H9 (cell line): ENCODE results near the gene NCAPG. TPM values are rescaled to one million over a fixed set of nuclear protein-coding genes. Genes with fewer than 3 reads are reported as not detected.

Experiments
- DNase-seq: peaks from one replicate; pipeline ENCODE4 v3.0.0-alpha.2; 2017
- H2AFZ ChIP-seq: one replicate; pipeline ENCODE4 v1.6.1; 2013; ENCODE audit warnings: mild to moderate bottlenecking, low read length, control low read depth, moderate library complexity
- H2AK5ac ChIP-seq: 2 replicates; pipeline ENCODE4 v1.6.1; 2013; ENCODE audit warnings: low read length, control low read depth, mixed read lengths; ENCODE audit not compliant: insufficient read length
- H2BK120ac ChIP-seq: one replicate; pipeline ENCODE4 v1.6.1; 2013; ENCODE audit warnings: low read depth, mild to moderate bottlenecking, low read length, control low read depth, inconsistent platforms; ENCODE audit not compliant: poor library complexity, severe bottlenecking
- H2BK12ac ChIP-seq: 2 replicates; pipeline ENCODE4 v1.6.1; 2013; ENCODE audit warnings: low read length, control low read depth, mixed read lengths, low read depth; ENCODE audit not compliant: insufficient read length
- H2BK15ac ChIP-seq: 2 replicates; pipeline ENCODE4 v1.6.1; 2013; ENCODE audit warnings: low read depth, low read length, control low read depth
- H2BK20ac ChIP-seq: one replicate; pipeline ENCODE4 v1.6.1; 2013; ENCODE audit warnings: low read depth, mild to moderate bottlenecking, low read length, control low read depth, inconsistent platforms; ENCODE audit not compliant: poor library complexity, severe bottlenecking
- H2BK5ac ChIP-seq: 2 replicates; pipeline ENCODE4 v1.6.1; 2013; ENCODE audit warnings: low read length, control low read depth, mixed read lengths; ENCODE audit not compliant: insufficient read length
- H3K14ac ChIP-seq: 2 replicates; pipeline ENCODE4 v1.6.1; 2013; ENCODE audit warnings: low read length, control low read depth; ENCODE audit not compliant: insufficient read depth
- H3K18ac ChIP-seq: 2 replicates; pipeline ENCODE4 v1.6.1; 2013; ENCODE audit warnings: low read depth, mild to moderate bottlenecking, mixed read lengths, low read length, control low read depth; ENCODE audit not compliant: insufficient read length
- H3K23ac ChIP-seq: 2 replicates; pipeline ENCODE4 v1.6.1; 2013; ENCODE audit warnings: low read length, control low read depth, mixed read lengths, low read depth; ENCODE audit not compliant: insufficient read length
- H3K23me2 ChIP-seq: 2 replicates; pipeline ENCODE4 v1.6.1; 2013; ENCODE audit warnings: low read depth, mild to moderate bottlenecking, mixed read lengths, low read length, control low read depth; ENCODE audit not compliant: insufficient read length, poor library complexity, severe bottlenecking
- H3K27ac ChIP-seq: 2 replicates; pipeline ENCODE4 v1.5.1; 2013; ENCODE audit warnings: low read length, control low read depth, mixed read lengths, low read depth; ENCODE audit not compliant: insufficient read length
- H3K27me3 ChIP-seq: 2 replicates; pipeline ENCODE4 v1.6.1; 2013; ENCODE audit warnings: low read length, control low read depth, inconsistent platforms; ENCODE audit not compliant: insufficient read depth
- H3K4ac ChIP-seq: 2 replicates; pipeline ENCODE4 v1.6.1; 2013; ENCODE audit warnings: low read depth, mild to moderate bottlenecking, control low read depth, inconsistent platforms, low read length, moderate library complexity
- H3K4me1 ChIP-seq: 2 replicates; pipeline ENCODE4 v1.6.1; 2013; ENCODE audit warnings: low read length, control low read depth, inconsistent platforms; ENCODE audit not compliant: insufficient read depth
- H3K4me2 ChIP-seq: 2 replicates; pipeline ENCODE4 v1.6.1; 2013; ENCODE audit warnings: low read length, control low read depth, mixed read lengths; ENCODE audit not compliant: insufficient read length, insufficient read depth
- H3K56ac ChIP-seq: 2 replicates; pipeline ENCODE4 v1.6.1; 2013; ENCODE audit warnings: low read depth, mild to moderate bottlenecking, mixed read lengths, low read length, control low read depth; ENCODE audit not compliant: insufficient read length
- H3K79me1 ChIP-seq: 2 replicates; pipeline ENCODE4 v1.6.1; 2013; ENCODE audit warnings: low read depth, mild to moderate bottlenecking, moderate library complexity, low read length, control low read depth, inconsistent platforms; ENCODE audit not compliant: insufficient read depth, poor library complexity, severe bottlenecking
- H3K79me2 ChIP-seq: 2 replicates; pipeline ENCODE4 v1.6.1; 2013; ENCODE audit warnings: low read length, control low read depth, inconsistent platforms; ENCODE audit not compliant: insufficient read depth
- H3K9ac ChIP-seq: 2 replicates; pipeline ENCODE4 v1.6.1; 2013; ENCODE audit warnings: low read length, control low read depth, mixed read lengths; ENCODE audit not compliant: insufficient read length; ENCODE audit errors: extremely low read depth
- H3K9me3 ChIP-seq: one replicate; pipeline ENCODE4 v1.6.1; 2013; ENCODE audit warnings: low read depth, low read length, inconsistent platforms; ENCODE audit not compliant: control insufficient read depth
- H3T11ph ChIP-seq: one replicate; pipeline ENCODE4 v1.6.1; 2013; ENCODE audit warnings: mild to moderate bottlenecking, low read length, control low read depth, inconsistent platforms
- H4K20me1 ChIP-seq: one replicate; pipeline ENCODE4 v1.6.1; 2013; ENCODE audit not compliant: control insufficient read depth, insufficient read length, insufficient read depth
- H4K5ac ChIP-seq: 2 replicates; pipeline ENCODE4 v1.6.1; 2013; ENCODE audit warnings: low read depth, mild to moderate bottlenecking, mixed read lengths, low read length, control low read depth; ENCODE audit not compliant: insufficient read length
- H4K8ac ChIP-seq: replicated peaks from 2 replicates; pipeline ENCODE4 v1.6.1; 2013; ENCODE audit warnings: low read length, control low read depth, mixed read lengths, low read depth; ENCODE audit not compliant: insufficient read length
- H4K91ac ChIP-seq: 2 replicates; pipeline ENCODE4 v1.6.1; 2013; ENCODE audit warnings: low read depth, mild to moderate bottlenecking, moderate library complexity, mixed read lengths, low read length, control low read depth; ENCODE audit not compliant: insufficient read length
- H3K27ac Mint-ChIP-seq, 3 experiments: 2 replicates in 2 of 3; 3 replicates in 1 of 3; pipeline ENCODE4 v1.8.0; 2020 to 2021; ENCODE audit warnings: mixed read lengths in 3 of 3, mild to moderate bottlenecking in 1 of 3, moderate library complexity in 1 of 3
- H3K27me3 Mint-ChIP-seq: 2 replicates; pipeline ENCODE4 v1.8.0; 2021; ENCODE audit warnings: low read depth, mild to moderate bottlenecking, moderate library complexity, mixed read lengths
- H3K36me3 Mint-ChIP-seq, 3 experiments: 2 replicates in 2 of 3; 3 replicates in 1 of 3; pipeline ENCODE4 v1.8.0; 2020 to 2021; ENCODE audit warnings: low read depth in 3 of 3, mixed read lengths in 3 of 3; ENCODE audit not compliant: insufficient read depth in 1 of 3
- H3K4me1 Mint-ChIP-seq, 2 experiments: 2 replicates each; pipeline ENCODE4 v1.8.0; 2020; ENCODE audit warnings: mixed read lengths in 2 of 2
- H3K4me3 Mint-ChIP-seq, 2 experiments: 2 replicates in 1 of 2; 3 replicates in 1 of 2; pipeline ENCODE4 v1.8.0; 2020 to 2021; ENCODE audit warnings: mild to moderate bottlenecking in 2 of 2, mixed read lengths in 2 of 2, moderate library complexity in 1 of 2
- H3K9me3 Mint-ChIP-seq, 2 experiments: 2 replicates in 1 of 2; 3 replicates in 1 of 2; pipeline ENCODE4 v1.8.0; 2020; ENCODE audit warnings: mild to moderate bottlenecking in 2 of 2, mixed read lengths in 2 of 2, moderate library complexity in 1 of 2
- CTCF ChIP-seq: fragments of 200-600 bp; sonication (generic); conservative IDR thresholded peaks from 3 replicates; pipeline ENCODE4 v1.8.0; 2021; ENCODE audit warnings: antibody characterized with exemption, mild to moderate bottlenecking
- WGBS: extraction: QIAGEN DNeasy Blood & Tissue Kit; methylation state at CpG from one replicate; pipeline ENCODE4 v1.1.7; 2013; ENCODE audit warnings: missing lambda C conversion rate, low lambda C conversion rate, mixed read lengths; ENCODE audit not compliant: insufficient read length; ENCODE audit errors: extremely low coverage; 5-methylcytosine and 5-hydroxymethylcytosine counted together
- total RNA-seq: library from RNA; stranded (reverse); gene quantifications from 2 replicates; pipeline ENCODE4 v1.2.1, GENCODE V29; 2021

NCAPG gene
- total RNA-seq, 1 experiment from 2014 or later: 48.8 TPM

GRCh38 chr4:17877661-17878060, 66.9 kb downstream of the NCAPG start:
- H3K23ac ChIP-seq: no peak overlapping the region
- no peaks in the 10 kb centered on the region for H3K27me3 Mint-ChIP-seq
- no peak overlapping the region; a peak in 1 of 7 replicates for H3K27ac Mint-ChIP-seq
- H3K4ac ChIP-seq: no peak overlapping the region
- H4K5ac ChIP-seq: no peak overlapping the region
- no peak overlapping the region for H3T11ph ChIP-seq
- H3K9me3 Mint-ChIP-seq: no peaks in the 10 kb centered on the region
- no peak overlapping the region for H2BK20ac ChIP-seq
- H4K91ac ChIP-seq: no peak overlapping the region
- no peak overlapping the region for H2BK15ac ChIP-seq
- H2AK5ac ChIP-seq: no peak overlapping the region
- no peak overlapping the region for H3K56ac ChIP-seq
- H2AFZ ChIP-seq: no peak overlapping the region
- H3K4me2 ChIP-seq: no peak overlapping the region
- no peaks in the 10 kb centered on the region for H3K9me3 ChIP-seq
- peaks cover 0 to 7% (median 0%) of the 10 kb centered on the region in 3 experiments; a peak in 2 of 7 replicates for H3K36me3 Mint-ChIP-seq
- H2BK120ac ChIP-seq: no peak overlapping the region
- H3K79me1 ChIP-seq: no peaks in the 10 kb centered on the region
- no peaks in the 10 kb centered on the region for H3K4me1 Mint-ChIP-seq
- no peak overlapping the region for H2BK12ac ChIP-seq
- no peaks in the 10 kb centered on the region for H4K20me1 ChIP-seq
- no CpG with 5 or more reads among the region's 5 CpGs for WGBS
- no peak overlapping the region for H3K18ac ChIP-seq
- H3K9ac ChIP-seq: no peak overlapping the region
- no peak overlapping the region for H4K8ac ChIP-seq
- H2BK5ac ChIP-seq: no peak overlapping the region
- H3K27me3 ChIP-seq: no peaks in the 10 kb centered on the region
- TF ChIP-seq CTCF: no peak
- no peaks in the 10 kb centered on the region for H3K79me2 ChIP-seq
- DNase-seq: no peak
- H3K14ac ChIP-seq: no peak overlapping the region
- no peaks in the 10 kb centered on the region for H3K23me2 ChIP-seq
- H3K4me3 Mint-ChIP-seq: no peak overlapping the region
- H3K4me1 ChIP-seq: no peaks in the 10 kb centered on the region
- H3K27ac ChIP-seq: no peak overlapping the region
